T-helper 2 cell treated with Interferon-gamma antibody and Interleukin-4, amounts not matched to agents 5 μg/mL and 100 μg/mL, for 36 hours (primary cell): ENCODE measurements around the gene DNAJC11.

Experiments used
- DNase-seq: peaks from one replicate; pipeline ENCODE4 v3.0.0; 2021; ENCODE audit warnings: low spot score
- H3K27ac Mint-ChIP-seq: one replicate; pipeline ENCODE4 v1.8.0; 2021; ENCODE audit warnings: mild to moderate bottlenecking, mixed read lengths
- H3K27me3 Mint-ChIP-seq: one replicate; pipeline ENCODE4 v1.8.0; 2021; ENCODE audit warnings: low read depth, mixed read lengths
- H3K36me3 Mint-ChIP-seq: one replicate; pipeline ENCODE4 v1.8.0; 2021; ENCODE audit warnings: low read depth, mixed read lengths
- H3K4me1 Mint-ChIP-seq: one replicate; pipeline ENCODE4 v1.8.0; 2021; ENCODE audit warnings: low read depth, mixed read lengths
- H3K4me3 Mint-ChIP-seq: one replicate; pipeline ENCODE4 v1.8.0; 2022; ENCODE audit warnings: mild to moderate bottlenecking, moderate library complexity, mixed read lengths
- H3K9me3 Mint-ChIP-seq: one replicate; pipeline ENCODE4 v1.8.0; 2021; ENCODE audit warnings: mixed read lengths

Gene DNAJC11

DNA sequence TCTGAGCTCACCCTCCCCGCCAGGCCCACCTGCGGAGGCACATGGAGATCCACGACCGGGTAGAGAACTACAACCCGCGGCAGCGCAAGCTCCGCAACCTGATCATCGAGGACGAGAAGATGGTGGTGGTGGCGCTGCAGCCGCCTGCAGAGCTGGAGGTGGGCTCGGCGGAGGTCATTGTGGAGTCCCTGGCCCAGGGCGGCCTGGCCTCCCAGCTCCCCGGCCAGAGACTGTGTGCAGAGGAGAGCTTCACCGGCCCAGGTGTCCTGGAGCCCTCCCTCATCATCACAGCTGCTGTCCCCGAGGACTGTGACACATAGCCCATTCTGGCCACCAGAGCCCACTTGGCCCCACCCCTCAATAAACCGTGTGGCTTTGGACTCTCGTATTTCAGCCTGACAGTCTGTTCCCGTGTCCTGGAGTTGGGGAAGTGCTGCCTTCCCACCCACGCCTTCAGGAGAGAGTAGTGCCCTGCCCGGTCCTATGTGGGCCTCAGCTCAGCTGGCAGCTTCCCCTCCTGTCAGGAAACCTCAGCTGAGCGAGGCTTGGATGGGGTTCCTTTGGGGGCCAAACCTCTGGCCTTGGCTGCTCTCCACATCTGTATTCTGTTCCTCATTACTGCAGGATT lies 112.6 kb downstream of the DNAJC11 start:
- Mint-ChIP-seq H3K36me3 (peaks cover 14% of the 10 kb centered on the region), H3K27ac (no peak overlapping the region), H3K4me3 (no peak overlapping the region), H3K4me1 (peaks cover 11% of the 10 kb centered on the region), H3K27me3 (no peaks in the 10 kb centered on the region), H3K9me3 (no peaks in the 10 kb centered on the region)
- no peak for DNase-seq

GRCh38 chr1:6588128-6588892 lies 113.3 kb downstream of the DNAJC11 start:
- Mint-ChIP-seq H3K36me3 (peaks cover 11% of the 10 kb centered on the region), H3K9me3 (no peaks in the 10 kb centered on the region), H3K4me3 (no peak overlapping the region), H3K4me1 (peaks cover 11% of the 10 kb centered on the region), H3K27me3 (no peaks in the 10 kb centered on the region), H3K27ac (peak overlapping the region; percentile 21)
- DNase-seq: no peak

DNA sequence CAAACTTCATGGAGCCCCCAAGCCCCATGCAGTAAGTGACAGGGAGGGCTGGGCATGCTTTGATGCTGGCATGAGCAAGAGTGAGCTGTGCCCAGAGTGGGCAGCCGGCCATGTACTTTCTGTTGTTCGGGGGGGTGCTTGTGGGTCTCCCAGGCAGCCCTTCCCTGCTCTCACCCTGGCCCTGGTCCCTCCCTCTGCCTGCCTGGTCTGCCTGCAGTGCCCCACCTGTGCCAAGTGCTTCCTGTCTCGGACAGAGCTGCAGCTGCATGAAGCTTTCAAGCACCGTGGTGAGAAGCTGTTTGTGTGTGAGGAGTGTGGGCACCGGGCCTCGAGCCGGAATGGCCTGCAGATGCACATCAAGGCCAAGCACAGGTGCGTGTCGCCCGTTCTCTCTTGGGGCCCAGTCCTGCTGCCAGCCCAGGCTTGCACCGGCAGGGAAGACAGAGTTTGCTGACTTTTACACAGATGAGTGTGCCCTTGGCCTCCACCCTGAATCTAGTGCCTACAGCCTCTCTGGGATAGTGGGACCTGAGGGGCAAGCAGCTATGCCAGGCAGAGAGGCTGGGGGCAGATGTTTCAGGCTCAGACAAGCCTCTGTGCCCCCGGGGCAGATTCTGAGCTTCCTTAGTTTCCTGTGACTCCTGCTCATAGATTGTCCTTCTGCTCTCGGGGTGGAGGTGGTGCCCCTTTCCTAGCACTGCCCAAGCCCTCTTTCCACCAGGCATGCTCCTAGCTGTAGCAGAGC lies 114.2 kb downstream of the DNAJC11 start:
- DNase-seq: no peak
- Mint-ChIP-seq H3K36me3 (peaks cover 11% of the 10 kb centered on the region), H3K4me1 (peaks cover 14% of the 10 kb centered on the region), H3K9me3 (no peaks in the 10 kb centered on the region), H3K4me3 (no peak overlapping the region), H3K27me3 (no peaks in the 10 kb centered on the region), H3K27ac (peak overlapping the region; percentile 21)

DNA sequence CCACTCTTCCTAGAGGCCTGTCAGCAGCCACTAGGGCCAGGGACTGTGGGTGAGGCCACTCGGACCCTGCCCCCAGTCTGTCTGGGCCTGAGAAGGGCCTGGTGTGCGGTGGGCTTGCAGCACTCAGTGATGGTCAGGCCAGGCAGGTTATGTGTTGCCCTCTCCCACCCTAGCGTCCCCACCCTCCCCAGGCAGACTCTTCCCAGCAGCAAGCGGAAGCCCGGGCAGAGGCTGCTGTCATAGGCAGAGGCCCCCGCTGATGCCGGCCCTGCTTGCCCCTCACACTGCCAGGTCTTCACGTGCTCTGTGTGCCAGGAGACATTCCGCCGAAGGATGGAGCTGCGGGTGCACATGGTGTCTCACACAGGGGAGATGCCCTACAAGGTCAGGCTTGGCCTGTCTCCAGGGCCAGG lies 115.2 kb downstream of the DNAJC11 start:
- Mint-ChIP-seq H3K4me3 (no peak overlapping the region), H3K36me3 (peaks cover 13% of the 10 kb centered on the region), H3K27me3 (no peaks in the 10 kb centered on the region), H3K4me1 (peaks cover 20% of the 10 kb centered on the region), H3K9me3 (no peaks in the 10 kb centered on the region), H3K27ac (no peak overlapping the region)
- DNase-seq: no peak

- no peaks in the 10 kb centered on the region for H3K27me3 Mint-ChIP-seq
- no peaks in the 10 kb centered on the region for H3K9me3 Mint-ChIP-seq
- H3K27ac Mint-ChIP-seq: no peak overlapping the region
- peaks cover 13% of the 10 kb centered on the region for H3K36me3 Mint-ChIP-seq
- H3K4me1 Mint-ChIP-seq: peaks cover 22% of the 10 kb centered on the region
- DNase-seq: no peak
- H3K4me3 Mint-ChIP-seq: no peak overlapping the region
These were observed 115.8 kb downstream of the DNAJC11 start for GRCh38 chr1:6585841-6586240.

- H3K4me3 Mint-ChIP-seq: no peak overlapping the region
- peaks cover 26% of the 10 kb centered on the region for H3K4me1 Mint-ChIP-seq
- no peak for DNase-seq
- no peaks in the 10 kb centered on the region for H3K27me3 Mint-ChIP-seq
- H3K36me3 Mint-ChIP-seq: peaks cover 10% of the 10 kb centered on the region
- H3K27ac Mint-ChIP-seq: no peak overlapping the region
- no peaks in the 10 kb centered on the region for H3K9me3 Mint-ChIP-seq
These were observed 116.4 kb downstream of the DNAJC11 start for GRCh38 chr1:6585081-6585722.
